HEK293 (cell line): ENCODE measurements around the gene BICRA.
A peak's percentile ranks its signal among the peaks of the same experiment; 100 is the strongest.

Experiments used
- CTCF ChIA-PET: fragments of 350-600 bp; formaldehyde crosslinking; extraction: SDS; loops from one replicate; lab custom pipeline; 2021; ENCODE audit warnings: antibody characterized with exemption; lab: Yijun Ruan, JAX
- POLR2A ChIA-PET: fragments of 300-600 bp; formaldehyde crosslinking; extraction: SDS; loops from one replicate; lab custom pipeline; 2020; ENCODE audit warnings: antibody characterized with exemption, inconsistent platforms; lab: Yijun Ruan, JAX
- H3K27ac ChIP-seq: fragments of 200-500 bp; sonication (Bioruptor generic); 2 replicates; pipeline ENCODE4 v1.5.1; 2014; ENCODE audit warnings: low read depth, low read length, control low read depth, inconsistent platforms; ENCODE audit errors: extremely low read depth
- H3K36me3 ChIP-seq, 2 experiments: fragments of 200-500 bp in 1 of 2; sonication (Bioruptor generic) in 1 of 2; 1 replicate in 1 of 2; 2 replicates in 1 of 2; pipeline ENCODE4 v1.5.1; 2014 to 2017; ENCODE audit warnings: inconsistent platforms in 2 of 2, low read length in 2 of 2; ENCODE audit not compliant: control insufficient read depth in 2 of 2, insufficient read depth in 1 of 2
- H3K4me1 ChIP-seq: fragments of 200-500 bp; sonication (Bioruptor generic); 2 replicates; pipeline ENCODE4 v1.5.1; 2014; ENCODE audit warnings: mild to moderate bottlenecking, low read length, inconsistent platforms; ENCODE audit not compliant: control insufficient read depth, insufficient read depth
- H3K4me3 ChIP-seq: 2 replicates; pipeline ENCODE4 v1.5.1; 2011; ENCODE audit warnings: low read depth, mild to moderate bottlenecking, control low read depth, low read length, moderate library complexity
- H3K9me3 ChIP-seq: fragments of 200-500 bp; sonication (Bioruptor generic); 2 replicates; pipeline ENCODE4 v1.5.1; 2014; ENCODE audit warnings: low read depth, low read length, inconsistent platforms; ENCODE audit not compliant: control insufficient read depth, insufficient read depth
- BCL11B ChIP-seq: fragments of 450-650 bp; formaldehyde crosslinking; IDR thresholded peaks from 2 replicates; pipeline ENCODE4 v1.5.1; 2016; ENCODE audit warnings: low read depth, missing biosample characterization, missing genetic modification characterization
- EGR2 ChIP-seq: fragments of 450-650 bp; formaldehyde crosslinking; IDR thresholded peaks from 2 replicates; pipeline ENCODE4 v1.5.1; 2016; ENCODE audit warnings: low read depth, missing biosample characterization, missing genetic modification characterization
- GLIS1 ChIP-seq: fragments of 450-650 bp; formaldehyde crosslinking; IDR thresholded peaks from 2 replicates; pipeline ENCODE4 v1.5.1; 2016; ENCODE audit warnings: missing biosample characterization, missing genetic modification characterization
- HOXC10 ChIP-seq: sonication (generic); formaldehyde crosslinking; IDR thresholded peaks from 2 replicates; pipeline ENCODE4 v1.8.1; 2023; ENCODE audit warnings: mild to moderate bottlenecking, missing genetic modification reagents
- IKZF3 ChIP-seq: fragments of 450-650 bp; IDR thresholded peaks from 2 replicates; pipeline ENCODE4 v1.5.0; 2018; ENCODE audit warnings: missing biosample characterization, mild to moderate bottlenecking, missing genetic modification characterization, moderate library complexity
- OSR2 ChIP-seq: fragments of 450-650 bp; formaldehyde crosslinking; IDR thresholded peaks from 2 replicates; pipeline ENCODE4 v1.5.1; 2016; ENCODE audit warnings: missing biosample characterization, missing genetic modification characterization
- REPIN1 ChIP-seq: fragments of 450-650 bp; formaldehyde crosslinking; IDR thresholded peaks from 2 replicates; pipeline ENCODE4 v1.5.1; 2017; ENCODE audit warnings: missing biosample characterization, missing genetic modification characterization, low read depth
- SP2 ChIP-seq: fragments of 450-650 bp; formaldehyde crosslinking; IDR thresholded peaks from 2 replicates; pipeline ENCODE4 v1.5.1; 2016; ENCODE audit warnings: missing biosample characterization, missing genetic modification characterization
- SP3 ChIP-seq: fragments of 450-650 bp; formaldehyde crosslinking; IDR thresholded peaks from 2 replicates; pipeline ENCODE4 v1.5.1; 2016; ENCODE audit warnings: missing biosample characterization, missing genetic modification characterization
- SP7 ChIP-seq: fragments of 450-650 bp; formaldehyde crosslinking; IDR thresholded peaks from 2 replicates; pipeline ENCODE4 v1.5.1; 2016; ENCODE audit warnings: missing biosample characterization, missing genetic modification characterization
- ZBTB8A ChIP-seq: fragments of 450-650 bp; formaldehyde crosslinking; IDR thresholded peaks from 2 replicates; pipeline ENCODE4 v1.5.1; 2016; ENCODE audit warnings: missing biosample characterization, missing genetic modification characterization
- ZFHX2 ChIP-seq: fragments of 450-650 bp; formaldehyde crosslinking; conservative IDR thresholded peaks from 2 replicates; pipeline ENCODE4 v1.5.1; 2016; ENCODE audit warnings: missing biosample characterization, missing genetic modification characterization
- ZNF114 ChIP-seq: fragments of 450-650 bp; formaldehyde crosslinking; IDR thresholded peaks from 2 replicates; pipeline ENCODE4 v1.5.0; 2017; ENCODE audit warnings: missing biosample characterization, missing genetic modification characterization
- ZNF248 ChIP-seq: fragments of 450-650 bp; formaldehyde crosslinking; IDR thresholded peaks from 2 replicates; pipeline ENCODE4 v1.5.1; 2017; ENCODE audit warnings: missing biosample characterization, missing genetic modification characterization
- ZNF274 ChIP-seq, 2 experiments: fragments of 200-500 bp in 1 of 2; fragments of 450-650 bp in 1 of 2; sonication (Bioruptor generic) in 1 of 2; formaldehyde crosslinking in 1 of 2; IDR thresholded peaks; 2 replicates each; pipeline versions ENCODE4 v1.5.1 to v1.6.1; 2014 to 2016; ENCODE audit warnings: borderline replicate concordance in 1 of 2, inconsistent platforms in 1 of 2, low read length in 1 of 2, missing biosample characterization in 1 of 2, missing genetic modification characterization in 1 of 2
- ZNF324 ChIP-seq: fragments of 450-650 bp; formaldehyde crosslinking; IDR thresholded peaks from 2 replicates; pipeline ENCODE4 v1.5.1; 2016; ENCODE audit warnings: missing biosample characterization, missing genetic modification characterization
- ZNF48 ChIP-seq: fragments of 450-650 bp; formaldehyde crosslinking; IDR thresholded peaks from 2 replicates; pipeline ENCODE4 v1.5.1; 2016; ENCODE audit warnings: missing biosample characterization, missing genetic modification characterization
- ZNF560 ChIP-seq: fragments of 450-650 bp; formaldehyde crosslinking; IDR thresholded peaks from 2 replicates; pipeline ENCODE4 v1.5.1; 2017; ENCODE audit warnings: missing biosample characterization, missing genetic modification characterization, borderline replicate concordance
- ZNF600 ChIP-seq: fragments of 450-650 bp; formaldehyde crosslinking; IDR thresholded peaks from 2 replicates; pipeline ENCODE4 v1.5.1; 2016; ENCODE audit warnings: missing biosample characterization, missing genetic modification characterization
- ZNF624 ChIP-seq: fragments of 450-650 bp; formaldehyde crosslinking; IDR thresholded peaks from 2 replicates; pipeline ENCODE4 v1.5.1; 2017; ENCODE audit warnings: missing biosample characterization, missing genetic modification characterization
- ZNF658 ChIP-seq: fragments of 450-650 bp; formaldehyde crosslinking; IDR thresholded peaks from 2 replicates; pipeline ENCODE4; 2016; ENCODE audit warnings: missing biosample characterization, missing genetic modification characterization
- ZNF670 ChIP-seq: fragments of 450-650 bp; formaldehyde crosslinking; IDR thresholded peaks from 2 replicates; pipeline ENCODE4 v1.5.1; 2016; ENCODE audit warnings: missing biosample characterization, missing genetic modification characterization, low read depth
- ZNF76 ChIP-seq: fragments of 450-650 bp; formaldehyde crosslinking; IDR thresholded peaks from 2 replicates; pipeline ENCODE4; 2016; ENCODE audit warnings: low read depth, missing biosample characterization, missing genetic modification characterization, borderline replicate concordance
- ZNF785 ChIP-seq: fragments of 450-650 bp; formaldehyde crosslinking; IDR thresholded peaks from 2 replicates; pipeline ENCODE4 v1.5.1; 2016; ENCODE audit warnings: missing biosample characterization, missing genetic modification characterization
- TF ChIP-seq, protein P1 (sequence below): fragments of 450-650 bp; formaldehyde crosslinking; IDR thresholded peaks from 2 replicates; pipeline ENCODE4 v1.5.1; 2017; ENCODE audit warnings: missing biosample characterization, missing genetic modification characterization
- TF ChIP-seq, protein P2 (sequence below): fragments of 450-650 bp; formaldehyde crosslinking; IDR thresholded peaks from 2 replicates; pipeline ENCODE4 v1.5.0; 2017; ENCODE audit warnings: missing biosample characterization, missing genetic modification characterization, borderline replicate concordance
- TF ChIP-seq, protein P3 (sequence below): fragments of 450-650 bp; formaldehyde crosslinking; IDR thresholded peaks from 2 replicates; pipeline ENCODE4 v1.5.1; 2017; ENCODE audit warnings: missing biosample characterization, missing genetic modification characterization
- TF ChIP-seq, protein P4 (sequence below): fragments of 450-650 bp; formaldehyde crosslinking; IDR thresholded peaks from 2 replicates; pipeline ENCODE4 v1.5.1; 2017; ENCODE audit warnings: missing biosample characterization, mild to moderate bottlenecking, missing genetic modification characterization, moderate library complexity
- TF ChIP-seq, protein P5 (sequence below): fragments of 450-650 bp; formaldehyde crosslinking; IDR thresholded peaks from 2 replicates; pipeline ENCODE4 v1.5.1; 2017; ENCODE audit warnings: missing biosample characterization, missing genetic modification characterization

Gene BICRA

DNA sequence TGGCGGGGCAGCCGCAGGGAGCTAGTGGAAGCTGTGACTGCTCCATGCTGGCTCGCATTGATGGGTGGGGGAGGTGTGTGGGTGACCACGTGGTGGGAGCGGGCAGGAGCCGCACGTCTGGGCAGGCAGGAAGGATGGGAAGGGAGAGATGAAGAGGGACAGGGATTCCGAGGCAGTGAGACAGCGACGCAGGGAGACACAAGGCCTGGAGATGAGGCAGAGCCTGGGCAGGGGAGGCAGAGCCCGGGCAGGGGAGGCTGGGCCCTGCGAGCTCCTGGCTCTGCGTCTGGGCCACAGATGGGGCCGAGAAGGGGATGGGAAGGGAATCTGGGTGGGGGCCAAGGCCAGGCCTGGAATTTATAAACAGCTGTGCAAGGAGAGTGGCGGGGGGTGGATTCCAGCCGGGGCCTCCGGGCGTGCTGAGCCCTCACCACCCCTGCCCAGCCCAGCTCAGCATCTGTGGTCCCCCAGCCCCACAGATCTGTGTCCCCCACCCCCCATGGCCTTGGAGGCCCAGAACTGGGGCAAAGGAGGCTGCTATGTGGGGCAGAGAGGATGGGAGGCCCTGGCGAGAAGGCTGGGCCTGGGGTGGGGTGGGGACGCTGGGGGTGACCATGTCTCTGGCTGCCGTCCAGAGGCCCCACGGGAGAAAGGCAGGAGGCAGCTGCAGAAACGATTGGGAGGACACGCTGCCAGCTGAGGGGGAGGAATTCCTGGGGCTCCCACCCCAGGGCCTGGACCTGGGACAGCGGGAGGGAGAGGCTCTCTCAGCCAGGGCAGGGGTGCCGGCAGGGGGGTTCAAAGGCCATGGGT, 110.3 kb downstream of the BICRA start:
- H3K36me3 ChIP-seq = no peaks in the 10 kb centered on the region
- peaks cover 9% of the 10 kb centered on the region for H3K4me1 ChIP-seq
- no peaks in the 10 kb centered on the region; the same call in 1 of the 2 replicates for H3K9me3 ChIP-seq
- ChIA-PET POLR2A (interaction anchor here (0.8 to 1.9 kb wide), 5 partner anchors 10 to 463 kb away, joined by 3 to 6 read pairs (median 3); partner anchors contain the start of genes CCDC9 and NOP53), CTCF (interaction anchor here (0.6 to 2.6 kb wide), 7 partner anchors 11 to 75 kb away, joined by 3 to 19 read pairs (median 3); no protein-coding TSS in a partner anchor)
- peak overlapping the region; percentile 66; the same call in 1 of the 2 replicates for H3K27ac ChIP-seq
- no peak overlapping the region for H3K4me3 ChIP-seq
- TF ChIP-seq ZNF76 (0 out of 2 replicates have a peak, but pooled peaks have one; percentile 35), SP2 (tag by site-specific recombination) (0 out of 2 replicates have a peak, but pooled peaks have one; percentile 6), SP7 (tag by site-specific recombination) (0 out of 2 replicates have a peak, but pooled peaks have one; percentile 44), ZNF785 (peak; percentile 75; the same call in 1 of the 2 replicates), REPIN1 (tag by site-specific recombination) (no peak), OSR2 (tag by site-specific recombination) (no peak), ZBTB8A (tag by site-specific recombination) (peak; percentile 43), ZFHX2 (tag by site-specific recombination) (peak; percentile 85), ZNF48 (tag by site-specific recombination) (no peak), ZNF600 (peak; percentile 75; the same call in 1 of the 2 replicates), ZNF114 (tag by site-specific recombination) (no peak), ZNF658 (tag by site-specific recombination) (no peak), ZNF560 (tag by site-specific recombination) (no peak), BCL11B (no peak), ZNF670 (tag by site-specific recombination) (no peak), IKZF3 (0 out of 2 replicates have a peak, but pooled peaks have one; percentile 23), EGR2 (tag by site-specific recombination) (peak; percentile 70; the same call in 1 of the 2 replicates), HOXC10 (CRISPR knock-in tag) (no peak), ZNF248 (tag by site-specific recombination) (no peak), ZNF624 (tag by site-specific recombination) (no peak), ZNF324 (tag by site-specific recombination) (peak; percentile 32; the same call in 1 of the 2 replicates), ZNF274 (IDR thresholded peaks at IDR 0.05; ENCODE audit: low read length) (no peak), ZNF274 (tag by site-specific recombination; IDR thresholded peaks at IDR 0.05; ENCODE audit: borderline replicate concordance) (no peak), GLIS1 (peak; percentile 97), SP3 (tag by site-specific recombination) (no peak)
- TF ChIP-seq, protein P1, sequence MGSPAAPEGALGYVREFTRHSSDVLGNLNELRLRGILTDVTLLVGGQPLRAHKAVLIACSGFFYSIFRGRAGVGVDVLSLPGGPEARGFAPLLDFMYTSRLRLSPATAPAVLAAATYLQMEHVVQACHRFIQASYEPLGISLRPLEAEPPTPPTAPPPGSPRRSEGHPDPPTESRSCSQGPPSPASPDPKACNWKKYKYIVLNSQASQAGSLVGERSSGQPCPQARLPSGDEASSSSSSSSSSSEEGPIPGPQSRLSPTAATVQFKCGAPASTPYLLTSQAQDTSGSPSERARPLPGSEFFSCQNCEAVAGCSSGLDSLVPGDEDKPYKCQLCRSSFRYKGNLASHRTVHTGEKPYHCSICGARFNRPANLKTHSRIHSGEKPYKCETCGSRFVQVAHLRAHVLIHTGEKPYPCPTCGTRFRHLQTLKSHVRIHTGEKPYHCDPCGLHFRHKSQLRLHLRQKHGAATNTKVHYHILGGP (tag by site-specific recombination) = no peak
- TF ChIP-seq, protein P2, sequence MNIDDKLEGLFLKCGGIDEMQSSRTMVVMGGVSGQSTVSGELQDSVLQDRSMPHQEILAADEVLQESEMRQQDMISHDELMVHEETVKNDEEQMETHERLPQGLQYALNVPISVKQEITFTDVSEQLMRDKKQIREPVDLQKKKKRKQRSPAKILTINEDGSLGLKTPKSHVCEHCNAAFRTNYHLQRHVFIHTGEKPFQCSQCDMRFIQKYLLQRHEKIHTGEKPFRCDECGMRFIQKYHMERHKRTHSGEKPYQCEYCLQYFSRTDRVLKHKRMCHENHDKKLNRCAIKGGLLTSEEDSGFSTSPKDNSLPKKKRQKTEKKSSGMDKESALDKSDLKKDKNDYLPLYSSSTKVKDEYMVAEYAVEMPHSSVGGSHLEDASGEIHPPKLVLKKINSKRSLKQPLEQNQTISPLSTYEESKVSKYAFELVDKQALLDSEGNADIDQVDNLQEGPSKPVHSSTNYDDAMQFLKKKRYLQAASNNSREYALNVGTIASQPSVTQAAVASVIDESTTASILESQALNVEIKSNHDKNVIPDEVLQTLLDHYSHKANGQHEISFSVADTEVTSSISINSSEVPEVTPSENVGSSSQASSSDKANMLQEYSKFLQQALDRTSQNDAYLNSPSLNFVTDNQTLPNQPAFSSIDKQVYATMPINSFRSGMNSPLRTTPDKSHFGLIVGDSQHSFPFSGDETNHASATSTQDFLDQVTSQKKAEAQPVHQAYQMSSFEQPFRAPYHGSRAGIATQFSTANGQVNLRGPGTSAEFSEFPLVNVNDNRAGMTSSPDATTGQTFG (tag by site-specific recombination) = no peak
- TF ChIP-seq, protein P3, sequence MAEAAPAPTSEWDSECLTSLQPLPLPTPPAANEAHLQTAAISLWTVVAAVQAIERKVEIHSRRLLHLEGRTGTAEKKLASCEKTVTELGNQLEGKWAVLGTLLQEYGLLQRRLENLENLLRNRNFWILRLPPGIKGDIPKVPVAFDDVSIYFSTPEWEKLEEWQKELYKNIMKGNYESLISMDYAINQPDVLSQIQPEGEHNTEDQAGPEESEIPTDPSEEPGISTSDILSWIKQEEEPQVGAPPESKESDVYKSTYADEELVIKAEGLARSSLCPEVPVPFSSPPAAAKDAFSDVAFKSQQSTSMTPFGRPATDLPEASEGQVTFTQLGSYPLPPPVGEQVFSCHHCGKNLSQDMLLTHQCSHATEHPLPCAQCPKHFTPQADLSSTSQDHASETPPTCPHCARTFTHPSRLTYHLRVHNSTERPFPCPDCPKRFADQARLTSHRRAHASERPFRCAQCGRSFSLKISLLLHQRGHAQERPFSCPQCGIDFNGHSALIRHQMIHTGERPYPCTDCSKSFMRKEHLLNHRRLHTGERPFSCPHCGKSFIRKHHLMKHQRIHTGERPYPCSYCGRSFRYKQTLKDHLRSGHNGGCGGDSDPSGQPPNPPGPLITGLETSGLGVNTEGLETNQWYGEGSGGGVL = peak; percentile 83
- TF ChIP-seq, protein P4, sequence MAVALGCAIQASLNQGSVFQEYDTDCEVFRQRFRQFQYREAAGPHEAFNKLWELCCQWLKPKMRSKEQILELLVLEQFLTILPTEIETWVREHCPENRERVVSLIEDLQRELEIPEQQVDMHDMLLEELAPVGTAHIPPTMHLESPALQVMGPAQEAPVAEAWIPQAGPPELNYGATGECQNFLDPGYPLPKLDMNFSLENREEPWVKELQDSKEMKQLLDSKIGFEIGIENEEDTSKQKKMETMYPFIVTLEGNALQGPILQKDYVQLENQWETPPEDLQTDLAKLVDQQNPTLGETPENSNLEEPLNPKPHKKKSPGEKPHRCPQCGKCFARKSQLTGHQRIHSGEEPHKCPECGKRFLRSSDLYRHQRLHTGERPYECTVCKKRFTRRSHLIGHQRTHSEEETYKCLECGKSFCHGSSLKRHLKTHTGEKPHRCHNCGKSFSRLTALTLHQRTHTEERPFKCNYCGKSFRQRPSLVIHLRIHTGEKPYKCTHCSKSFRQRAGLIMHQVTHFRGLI (tag by site-specific recombination) = no peak
- TF ChIP-seq, protein P5, sequence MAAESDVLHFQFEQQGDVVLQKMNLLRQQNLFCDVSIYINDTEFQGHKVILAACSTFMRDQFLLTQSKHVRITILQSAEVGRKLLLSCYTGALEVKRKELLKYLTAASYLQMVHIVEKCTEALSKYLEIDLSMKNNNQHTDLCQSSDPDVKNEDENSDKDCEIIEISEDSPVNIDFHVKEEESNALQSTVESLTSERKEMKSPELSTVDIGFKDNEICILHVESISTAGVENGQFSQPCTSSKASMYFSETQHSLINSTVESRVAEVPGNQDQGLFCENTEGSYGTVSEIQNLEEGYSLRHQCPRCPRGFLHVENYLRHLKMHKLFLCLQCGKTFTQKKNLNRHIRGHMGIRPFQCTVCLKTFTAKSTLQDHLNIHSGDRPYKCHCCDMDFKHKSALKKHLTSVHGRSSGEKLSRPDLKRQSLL (tag by site-specific recombination) = no peak
